Stomach (tissue), 4 donors: Measurements from ENCODE around the gene UNC5B.

Experiments
- POLR2A ChIP-seq, 4 donors: fragments of 450-650 bp; IDR thresholded peaks; one replicate each; pipeline ENCODE4 v1.6.1; 2016; ENCODE audit warnings: antibody characterized with exemption in 4 of 4, control low read depth in 2 of 4, mild to moderate bottlenecking in 1 of 4, moderate library complexity in 1 of 4
- POLR2AphosphoS5 ChIP-seq, 3 donors: sonication (generic); formaldehyde crosslinking; IDR thresholded peaks; one replicate each; pipeline ENCODE4 v1.6.1; 2016; ENCODE audit warnings: antibody characterized with exemption in 3 of 3
- TF ChIP-seq, protein P1 (sequence below), 7 experiments: fragments of 450-650 bp in 4 of 7; fragments of 200-600 bp in 3 of 7; sonication (generic) in 3 of 7; IDR thresholded peaks; one replicate each; pipeline ENCODE4 v1.5.1; 2016 to 2019; ENCODE audit warnings: antibody characterized with exemption in 7 of 7, control low read depth in 2 of 7, mild to moderate bottlenecking in 1 of 7

DNA sequence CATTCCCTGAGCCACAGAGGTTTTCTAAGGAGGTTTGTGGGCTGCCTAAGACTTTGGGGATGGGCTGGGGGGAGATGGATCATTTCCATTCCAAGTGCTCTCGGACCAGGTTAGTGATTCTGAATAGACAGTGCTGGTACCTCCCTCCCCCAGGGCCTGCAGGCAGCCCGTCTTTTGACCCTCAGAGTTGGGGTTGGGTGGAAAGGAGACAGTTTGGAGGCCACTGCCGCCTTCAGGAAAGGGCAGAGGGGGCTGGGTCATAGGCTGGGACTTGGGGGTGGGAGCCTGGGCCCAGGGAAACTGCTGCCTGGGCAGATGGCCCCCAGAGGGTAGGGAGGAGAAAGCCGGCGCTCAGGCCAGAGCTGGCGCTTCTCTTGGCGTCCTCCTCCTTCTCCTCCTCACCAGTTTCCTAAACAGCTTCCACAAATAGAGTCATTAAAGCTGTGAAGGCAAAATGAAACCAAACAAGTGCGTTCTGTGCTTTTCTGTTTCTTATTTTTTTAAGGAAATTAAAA is 4.4 kb downstream of the UNC5B start:
- TF ChIP-seq, protein P1, sequence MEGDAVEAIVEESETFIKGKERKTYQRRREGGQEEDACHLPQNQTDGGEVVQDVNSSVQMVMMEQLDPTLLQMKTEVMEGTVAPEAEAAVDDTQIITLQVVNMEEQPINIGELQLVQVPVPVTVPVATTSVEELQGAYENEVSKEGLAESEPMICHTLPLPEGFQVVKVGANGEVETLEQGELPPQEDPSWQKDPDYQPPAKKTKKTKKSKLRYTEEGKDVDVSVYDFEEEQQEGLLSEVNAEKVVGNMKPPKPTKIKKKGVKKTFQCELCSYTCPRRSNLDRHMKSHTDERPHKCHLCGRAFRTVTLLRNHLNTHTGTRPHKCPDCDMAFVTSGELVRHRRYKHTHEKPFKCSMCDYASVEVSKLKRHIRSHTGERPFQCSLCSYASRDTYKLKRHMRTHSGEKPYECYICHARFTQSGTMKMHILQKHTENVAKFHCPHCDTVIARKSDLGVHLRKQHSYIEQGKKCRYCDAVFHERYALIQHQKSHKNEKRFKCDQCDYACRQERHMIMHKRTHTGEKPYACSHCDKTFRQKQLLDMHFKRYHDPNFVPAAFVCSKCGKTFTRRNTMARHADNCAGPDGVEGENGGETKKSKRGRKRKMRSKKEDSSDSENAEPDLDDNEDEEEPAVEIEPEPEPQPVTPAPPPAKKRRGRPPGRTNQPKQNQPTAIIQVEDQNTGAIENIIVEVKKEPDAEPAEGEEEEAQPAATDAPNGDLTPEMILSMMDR (IDR thresholded peaks at IDR 0.05): no peak
- TF ChIP-seq POLR2A (IDR thresholded peaks at IDR 0.05) (no peak), POLR2AphosphoS5 (IDR thresholded peaks at IDR 0.05) (no peak)
